HCT116 (cell line): ENCODE data around the gene PMEPA1. TPM values are rescaled to one million over a fixed set of nuclear protein-coding genes. Genes with fewer than 3 reads are reported as not detected.

Source experiments
- ATAC-seq: fragments of 200-7000 bp; cut with Tn5 transposase; 2 replicates; pipeline ENCODE4 v1.9.1; 2020; ENCODE audit warnings: mild to moderate bottlenecking, moderate library complexity
- BruUV-seq: library from RNA; stranded (reverse); fragments of 400-500 nt; replicated peaks from 2 replicates; lab custom pipeline; 2021; lab: Mats Ljungman, UMichigan
- CTCF ChIA-PET: fragments of 300-600 bp; sonication (Branson Sonifier 250); formaldehyde crosslinking; loops from one replicate; lab custom pipeline; 2021; ENCODE audit warnings: antibody characterized with exemption; lab: Charles Lee
- POLR2A ChIA-PET: fragments of 300-600, 350-600 bp; sonication (Branson Sonifier 250); formaldehyde crosslinking; loops from one replicate; lab custom pipeline; 2021; ENCODE audit warnings: antibody characterized with exemption; lab: Charles Lee
- RAD21 ChIA-PET, 2 experiments: fragments of 300-600 bp; sonication (Branson Sonifier 250); formaldehyde crosslinking; loops; one replicate each; lab custom pipeline; 2023; ENCODE audit warnings: low total read pairs in 2 of 2; ENCODE audit not compliant: uncharacterized antibody in 2 of 2, unreplicated experiment in 2 of 2, low non-redundant PET in 1 of 2; lab: Charles Lee
- DNase-seq: peaks from one replicate; pipeline ENCODE4 v3.0.0-alpha.2; 2010; ENCODE audit warnings: low read depth, low spot score
- H2AFZ ChIP-seq: fragments of 200-600 bp; shearing (Covaris generic), sonication (generic); 2 replicates; pipeline ENCODE4 v1.6.1; 2017; ENCODE audit warnings: low read depth, mixed run types, mixed read lengths, antibody characterized with exemption, low read length; ENCODE audit not compliant: poor library complexity, severe bottlenecking
- H3K27ac ChIP-seq: 2 replicates; pipeline ENCODE4 v1.5.1; 2012; ENCODE audit warnings: low read depth, low read length
- H3K27me3 ChIP-seq: fragments of 200-600 bp; sonication (generic); 2 replicates; pipeline ENCODE4 v1.6.1; 2016; ENCODE audit warnings: mixed run types, low read length, mixed read lengths; ENCODE audit not compliant: insufficient read depth
- H3K36me3 ChIP-seq, 2 experiments: fragments of 200-500 bp in 1 of 2; fragments of 200-600 bp in 1 of 2; sonication (Bioruptor generic) in 1 of 2; sonication (generic) in 1 of 2; 2 replicates each; pipeline versions ENCODE4 v1.5.1 to v1.6.1; 2014 to 2016; ENCODE audit warnings: low read length in 2 of 2, inconsistent platforms in 1 of 2, mixed read lengths in 1 of 2, mixed run types in 1 of 2; ENCODE audit not compliant: insufficient read depth in 2 of 2, control insufficient read depth in 1 of 2
- H3K4me1 ChIP-seq, 2 experiments: fragments of 200-600 bp in 1 of 2; sonication (generic) in 1 of 2; 2 replicates each; pipeline versions ENCODE4 v1.5.1 to v1.6.1; 2012 to 2017; ENCODE audit warnings: low read length in 2 of 2, inconsistent platforms in 1 of 2, mild to moderate bottlenecking in 1 of 2, mixed read lengths in 1 of 2, mixed run types in 1 of 2, moderate library complexity in 1 of 2; ENCODE audit not compliant: insufficient read depth in 2 of 2, control insufficient read depth in 1 of 2
- H3K4me2 ChIP-seq: fragments of 200-600 bp; sonication (generic); 2 replicates; pipeline ENCODE4 v1.6.1; 2017; ENCODE audit warnings: mixed run types, low read length, mixed read lengths
- H3K4me3 ChIP-seq, 2 experiments: fragments of 200-600 bp in 1 of 2; sonication (generic) in 1 of 2; replicated peaks in 1 of 2; 2 replicates each; pipeline ENCODE4 v1.5.1; 2011 to 2016; ENCODE audit warnings: low read length in 2 of 2, control low read depth in 1 of 2, low read depth in 1 of 2, mild to moderate bottlenecking in 1 of 2, mixed read lengths in 1 of 2, mixed run types in 1 of 2
- H3K79me2 ChIP-seq: fragments of 200-600 bp; sonication (generic); 2 replicates; pipeline ENCODE4 v1.6.1; 2017; ENCODE audit warnings: mild to moderate bottlenecking, mixed run types, low read length, moderate library complexity, mixed read lengths; ENCODE audit not compliant: insufficient read depth
- H3K9ac ChIP-seq: fragments of 200-600 bp; sonication (generic); 2 replicates; pipeline ENCODE4 v1.6.1; 2016; ENCODE audit warnings: low read length, mixed read lengths
- H3K9me2 ChIP-seq: fragments of 200-600 bp; sonication (generic), shearing (Covaris generic); 2 replicates; pipeline ENCODE4 v1.6.1; 2017; ENCODE audit warnings: mixed run types, mild to moderate bottlenecking, moderate library complexity; ENCODE audit not compliant: insufficient read depth
- H3K9me3 ChIP-seq, 2 experiments: fragments of 200-500 bp in 1 of 2; fragments of 200-600 bp in 1 of 2; sonication (Bioruptor generic) in 1 of 2; sonication (generic) in 1 of 2; 2 replicates each; pipeline ENCODE4 v1.6.1; 2014 to 2017; ENCODE audit warnings: low read length in 2 of 2, mixed read lengths in 2 of 2, inconsistent platforms in 1 of 2, low read depth in 1 of 2, mild to moderate bottlenecking in 1 of 2, mixed run types in 1 of 2, moderate library complexity in 1 of 2; ENCODE audit not compliant: control insufficient read depth in 1 of 2, insufficient read depth in 1 of 2
- H4K20me1 ChIP-seq: fragments of 200-600 bp; sonication (generic), shearing (Covaris generic); 2 replicates; pipeline ENCODE4 v1.6.1; 2017; ENCODE audit warnings: mixed run types, mild to moderate bottlenecking, moderate library complexity; ENCODE audit not compliant: insufficient read depth
- ATF3 ChIP-seq: IDR thresholded peaks from 2 replicates; pipeline ENCODE4 v1.6.1; 2012
- CTCF ChIP-seq, 3 experiments: fragments of 200-600 bp in 1 of 3; sonication (generic) in 1 of 3; IDR thresholded peaks in 2 of 3; conservative IDR thresholded peaks in 1 of 3; 2 replicates each; pipeline ENCODE4 v1.5.1; 2012 to 2017; ENCODE audit warnings: low read depth in 2 of 3, low read length in 2 of 3, antibody characterized with exemption in 1 of 3, borderline replicate concordance in 1 of 3, control low read depth in 1 of 3, mild to moderate bottlenecking in 1 of 3, mixed read lengths in 1 of 3, mixed run types in 1 of 3, moderate library complexity in 1 of 3; ENCODE audit not compliant: insufficient read depth in 1 of 3
- EGR1 ChIP-seq: IDR thresholded peaks from 2 replicates; pipeline ENCODE4 v1.6.1; 2012; ENCODE audit warnings: low read depth
- ELF1 ChIP-seq: IDR thresholded peaks from 2 replicates; pipeline ENCODE4 v1.6.1; 2012; ENCODE audit warnings: low read depth, borderline replicate concordance
- EZH2phosphoT487 ChIP-seq: fragments of 200-600 bp; IDR thresholded peaks from 2 replicates; pipeline ENCODE4 v1.6.1; 2018; ENCODE audit warnings: antibody characterized with exemption, borderline replicate concordance
- JUND ChIP-seq: IDR thresholded peaks from 2 replicates; pipeline ENCODE4 v1.6.1; 2012
- MAX ChIP-seq: IDR thresholded peaks from 2 replicates; pipeline ENCODE4 v1.6.1; 2012
- POLR2AphosphoS5 ChIP-seq: IDR thresholded peaks from 2 replicates; pipeline ENCODE4 v1.6.1; 2011; ENCODE audit warnings: mild to moderate bottlenecking, low read depth, low read length, moderate library complexity
- SIN3A ChIP-seq: IDR thresholded peaks from 2 replicates; pipeline ENCODE4 v1.6.1; 2012; ENCODE audit warnings: low read depth
- SP1 ChIP-seq: IDR thresholded peaks from 2 replicates; pipeline ENCODE4 v1.6.1; 2012; ENCODE audit warnings: low read depth
- SRF ChIP-seq: IDR thresholded peaks from 2 replicates; pipeline ENCODE4 v1.6.1; 2012; ENCODE audit warnings: low read depth
- TCF7L2 ChIP-seq: IDR thresholded peaks from 2 replicates; pipeline ENCODE4 v1.7.0; 2011; ENCODE audit warnings: borderline replicate concordance, inconsistent platforms; ENCODE audit not compliant: insufficient read depth, insufficient read length; ENCODE audit errors: extremely low read depth
- YY1 ChIP-seq: IDR thresholded peaks from 2 replicates; pipeline ENCODE4 v1.6.1; 2011; ENCODE audit warnings: low read length, low read depth, moderate library complexity, mild to moderate bottlenecking; ENCODE audit not compliant: insufficient replicate concordance; ENCODE audit errors: extremely low read depth
- intact Hi-C: fragments of 100-400 bp; cut with micrococcal nuclease; formaldehyde crosslinking; loops from 2 replicates; pipeline ENCODE4 v1.10.0; 2022
- total RNA-seq: library from RNA; stranded (reverse); gene quantifications from one replicate; pipeline ENCODE4 v1.2.1, GENCODE V29; 2021; ENCODE audit not compliant: unreplicated experiment

Gene PMEPA1
- total RNA-seq, 1 experiment from 2014 or later = 0.64 TPM

GRCh38 chr20:57621421-57622200 is 88.2 kb downstream of the PMEPA1 start:
- no peak overlapping the region for H3K9ac ChIP-seq
- peaks cover 28% of the 10 kb centered on the region; the same call in 1 of the 2 replicates for H3K27me3 ChIP-seq
- no peaks in the 10 kb centered on the region for H3K36me3 ChIP-seq
- no peaks in the 10 kb centered on the region for H3K9me3 ChIP-seq
- no peak overlapping the region for H3K4me2 ChIP-seq
- no peak overlapping the region for H2AFZ ChIP-seq
- no peaks in the 10 kb centered on the region for H4K20me1 ChIP-seq
- no peak overlapping the region for H3K27ac ChIP-seq
- no peak for ATAC-seq
- ChIA-PET POLR2A (no interaction called here), RAD21 (no interaction called here), CTCF (interaction anchor here (0.6 to 3.1 kb wide), 8 partner anchors 10 to 590 kb away, joined by 3 to 23 read pairs (median 4); no protein-coding TSS in a partner anchor)
- no peaks in the 10 kb centered on the region for H3K9me2 ChIP-seq
- peaks cover 6 to 18% of the 10 kb centered on the region in 2 experiments for H3K4me1 ChIP-seq
- intact Hi-C loops = loop anchor here (1.0 to 10.0 kb wide), 3 partner anchors 466 to 583 kb away; no protein-coding TSS in a partner anchor
- no TSS peak for BruUV-seq
- H3K4me3 ChIP-seq = no peak overlapping the region
- DNase-seq = no peak
- TF ChIP-seq EZH2phosphoT487 (no peak), CTCF (IDR thresholded peaks at IDR 0.05 in 2 of 3, conservative IDR thresholded peaks at IDR 0.05 in 1 of 3; ENCODE audit: borderline replicate concordance in 1 of 3, insufficient read depth in 1 of 3, low read depth in 2 of 3, low read length in 2 of 3) (no peak), SP1 (no peak)
- no peaks in the 10 kb centered on the region for H3K79me2 ChIP-seq

GRCh38 chr20:57620999-57621398 is 88.8 kb downstream of the PMEPA1 start:
- Histone ChIP-seq H3K9me2 (no peaks in the 10 kb centered on the region), H3K79me2 (no peaks in the 10 kb centered on the region), H3K9ac (no peak overlapping the region), H4K20me1 (no peaks in the 10 kb centered on the region), H3K27ac (no peak overlapping the region), H3K4me3 (no peak overlapping the region), H2AFZ (no peak overlapping the region), H3K36me3 (no peaks in the 10 kb centered on the region), H3K27me3 (peaks cover 28% of the 10 kb centered on the region; the same call in 1 of the 2 replicates), H3K9me3 (no peaks in the 10 kb centered on the region), H3K4me1 (peaks cover 6 to 18% of the 10 kb centered on the region in 2 experiments), H3K4me2 (no peak overlapping the region)
- no peak for DNase-seq
- no TSS peak for BruUV-seq
- ChIA-PET POLR2A (no interaction called here), RAD21 (no interaction called here), CTCF (interaction anchor here (1.1 to 2.7 kb wide), 2 partner anchors 466 to 558 kb away, joined by 3 to 23 read pairs; no protein-coding TSS in a partner anchor)
- ATAC-seq = no peak
- intact Hi-C loops = loop anchor here (10.0 kb wide), 1 partner anchor 584 kb away; no protein-coding TSS in a partner anchor
- TF ChIP-seq ELF1 = no peak
- no peak for TF ChIP-seq JUND
- TF ChIP-seq SP1 = no peak
- TF ChIP-seq YY1 = no peak
- TF ChIP-seq TCF7L2 = no peak
- TF ChIP-seq EZH2phosphoT487 = no peak
- TF ChIP-seq SIN3A = no peak
- no peak for TF ChIP-seq CTCF (IDR thresholded peaks at IDR 0.05 in 2 of 3, conservative IDR thresholded peaks at IDR 0.05 in 1 of 3; ENCODE audit: borderline replicate concordance in 1 of 3, insufficient read depth in 1 of 3, low read depth in 2 of 3, low read length in 2 of 3)
- no peak for TF ChIP-seq SRF
- TF ChIP-seq EGR1 = no peak
- TF ChIP-seq POLR2AphosphoS5 = no peak
- no peak for TF ChIP-seq ATF3
- no peak for TF ChIP-seq MAX
